Kidney (tissue), 14 donors: ENCODE results near the gene TMEM72. TPM values are rescaled to one million over a fixed set of nuclear protein-coding genes. Genes with fewer than 3 reads are reported as not detected.
A peak's percentile ranks its signal among the peaks of the same experiment; 100 is the strongest.
"Not testable (repeated sequence)": the region's sequence is repeated elsewhere in the genome, so short reads cannot be mapped to it uniquely, and the experiment has no call there.

Experiments
- DNase-seq, 5 donors: peaks; one replicate each; pipeline ENCODE4 v3.0.0-alpha.2; 2013 to 2020
- FAIRE-seq: peaks from 2 replicates; lab custom pipeline; 2012; peaks lifted over from hg19 to GRCh38; lab: Jason Lieb, UNC
- H3K27ac ChIP-seq, 2 donors: one replicate each; pipeline ENCODE4 v1.7.0; 2013; ENCODE audit warnings: low read depth in 2 of 2, low read length in 2 of 2, inconsistent platforms in 1 of 2
- H3K27me3 ChIP-seq: one replicate; pipeline ENCODE4 v1.7.1; 2013; ENCODE audit warnings: low read length, inconsistent platforms; ENCODE audit not compliant: control insufficient read depth, insufficient read depth
- H3K36me3 ChIP-seq, 3 donors: one replicate each; pipeline versions ENCODE4 v1.7.0 to v1.7.1; 2013; ENCODE audit warnings: low read length in 3 of 3, control low read depth in 1 of 3, inconsistent platforms in 1 of 3; ENCODE audit not compliant: insufficient read depth in 3 of 3, control insufficient read depth in 2 of 3
- H3K4me1 ChIP-seq, 3 donors: one replicate each; pipeline versions ENCODE4 v1.7.0 to v1.7.1; 2013; ENCODE audit warnings: low read length in 3 of 3, inconsistent platforms in 1 of 3, low read depth in 1 of 3; ENCODE audit not compliant: control insufficient read depth in 2 of 3, insufficient read depth in 2 of 3
- H3K4me3 ChIP-seq, 3 donors: one replicate each; pipeline versions ENCODE4 v1.7.0 to v1.8.1; 2013; ENCODE audit warnings: low read length in 3 of 3, control low read depth in 1 of 3, inconsistent platforms in 1 of 3
- H3K9ac ChIP-seq, 3 donors: one replicate each; pipeline versions ENCODE4 v1.7.0 to v1.7.1; 2013; ENCODE audit warnings: low read length in 3 of 3, control low read depth in 1 of 3, inconsistent platforms in 1 of 3
- H3K9me3 ChIP-seq, 3 donors: one replicate each; pipeline versions ENCODE4 v1.7.0 to v1.7.1; 2013; ENCODE audit warnings: low read length in 3 of 3, control low read depth in 1 of 3, inconsistent platforms in 1 of 3; ENCODE audit not compliant: control insufficient read depth in 2 of 3, insufficient read depth in 1 of 3
- intact Hi-C: fragments of 100-400 bp; cut with DNase I; formaldehyde crosslinking; loops from one replicate; pipeline ENCODE4 v1.11.1; 2022
- polyA plus RNA-seq: library from polyadenylated mRNA; stranded (reverse); fragments of 350-450 nt; fragmentation: Illumina TruSeq; extraction: RNeasy Lipid Tissue Mini Kit (QIAGEN cat#74804); gene quantifications from one replicate; pipeline ENCODE4 v1.2.3, GENCODE V29; 2014; ENCODE audit warnings: low read depth, low replicate concordance; ENCODE audit not compliant: insufficient read depth
- total RNA-seq: library from RNA; stranded (reverse); fragmentation: NEBNext Ultra II Directional; extraction: Animal tissue kit (Norgen Biotek cat#: 25700); gene quantifications from one replicate; pipeline ENCODE4 v1.2.1, GENCODE V29; 2021
- TF ChIP-seq, protein P1 (sequence below): IDR thresholded peaks from 3 replicates; pipeline ENCODE4 v1.5.1; 2012; ENCODE audit warnings: mild to moderate bottlenecking, moderate library complexity, borderline replicate concordance; ENCODE audit not compliant: insufficient read depth; ENCODE audit errors: extremely low read depth
- donor health status: control.
- donor health status: control.
- donor health status: control.
- donor health status: control.
- donor health status: control.
- donor health status: DM: yes; HTN: yes; CAD: no.
- donor health status: Normal renal cell carcinoma (clear cell type).

TMEM72 gene
- total and polyA plus RNA-seq, 2 donors from 2014 or later, result 19.3 to 127 TPM

- H3K27ac ChIP-seq, result no peak overlapping the region
- no peak for FAIRE-seq
- H3K27me3 ChIP-seq, result no peaks in the 10 kb centered on the region
- no peaks in the 10 kb centered on the region for H3K9me3 ChIP-seq
- H3K36me3 ChIP-seq, result no peaks in the 10 kb centered on the region
- no peak overlapping the region for H3K9ac ChIP-seq
- intact Hi-C loops, result loop anchor here (10.0 kb wide), 1 partner anchor 1190 kb away; no protein-coding TSS in a partner anchor
- TF ChIP-seq, protein P1, sequence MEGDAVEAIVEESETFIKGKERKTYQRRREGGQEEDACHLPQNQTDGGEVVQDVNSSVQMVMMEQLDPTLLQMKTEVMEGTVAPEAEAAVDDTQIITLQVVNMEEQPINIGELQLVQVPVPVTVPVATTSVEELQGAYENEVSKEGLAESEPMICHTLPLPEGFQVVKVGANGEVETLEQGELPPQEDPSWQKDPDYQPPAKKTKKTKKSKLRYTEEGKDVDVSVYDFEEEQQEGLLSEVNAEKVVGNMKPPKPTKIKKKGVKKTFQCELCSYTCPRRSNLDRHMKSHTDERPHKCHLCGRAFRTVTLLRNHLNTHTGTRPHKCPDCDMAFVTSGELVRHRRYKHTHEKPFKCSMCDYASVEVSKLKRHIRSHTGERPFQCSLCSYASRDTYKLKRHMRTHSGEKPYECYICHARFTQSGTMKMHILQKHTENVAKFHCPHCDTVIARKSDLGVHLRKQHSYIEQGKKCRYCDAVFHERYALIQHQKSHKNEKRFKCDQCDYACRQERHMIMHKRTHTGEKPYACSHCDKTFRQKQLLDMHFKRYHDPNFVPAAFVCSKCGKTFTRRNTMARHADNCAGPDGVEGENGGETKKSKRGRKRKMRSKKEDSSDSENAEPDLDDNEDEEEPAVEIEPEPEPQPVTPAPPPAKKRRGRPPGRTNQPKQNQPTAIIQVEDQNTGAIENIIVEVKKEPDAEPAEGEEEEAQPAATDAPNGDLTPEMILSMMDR, result no peak
- peak in 1 of 5 donors; percentile 66 for DNase-seq
- peaks cover 0 to 9% (median 7%) of the 10 kb centered on the region in 3 donors for H3K4me1 ChIP-seq
- peak overlapping the region in 1 of 3 donors; percentile 77 for H3K4me3 ChIP-seq
Measured at GRCh38 chr10:44865289-44865671, 45.9 kb upstream of the TMEM72 start.

DNA sequence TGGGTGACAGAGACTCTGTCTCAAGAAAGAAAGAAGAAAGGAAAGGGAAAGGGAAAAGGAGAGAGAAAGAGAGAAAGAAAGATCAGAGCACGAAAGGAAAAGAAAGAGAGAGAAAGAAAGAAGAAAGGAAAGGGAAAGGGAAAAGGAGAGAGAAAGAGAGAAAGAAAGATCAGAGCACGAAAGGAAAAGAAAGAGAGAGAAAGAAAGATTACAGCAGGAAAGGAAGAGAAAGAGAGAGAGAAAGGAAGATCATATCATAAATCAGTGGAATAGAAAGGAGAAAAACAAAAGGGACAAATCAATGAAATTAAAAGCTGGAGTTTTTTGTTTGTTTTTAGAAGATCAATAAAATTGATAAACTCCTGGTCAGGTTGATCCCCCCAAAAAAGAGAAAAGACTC, 44.8 kb upstream of the TMEM72 start:
- not testable (repeated sequence) for FAIRE-seq
- intact Hi-C loops, result loop anchor here (10.0 kb wide), 1 partner anchor 1192 kb away; no protein-coding TSS in a partner anchor

DNA sequence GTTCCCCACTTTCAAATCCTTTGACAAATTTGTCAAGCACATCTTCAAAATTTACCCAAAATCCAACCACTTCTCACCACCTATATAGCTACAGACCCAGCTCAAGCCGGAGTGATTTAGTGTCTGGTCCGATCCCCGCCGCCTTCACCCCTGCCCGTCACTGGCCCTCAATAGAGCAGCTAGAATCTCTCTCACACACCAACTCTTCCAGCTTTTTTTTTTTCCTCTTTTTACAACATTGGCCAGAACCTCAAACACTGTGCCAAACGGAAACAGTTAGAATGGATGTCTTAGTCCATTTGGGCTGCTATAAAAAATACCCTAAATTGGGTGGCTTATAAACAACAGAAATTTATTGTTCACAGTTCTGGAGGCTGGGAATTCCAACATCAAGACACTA, 41.1 kb upstream of the TMEM72 start:
- H3K27me3 ChIP-seq, result no peaks in the 10 kb centered on the region
- H3K9me3 ChIP-seq, result no peaks in the 10 kb centered on the region
- intact Hi-C loops, result no loop called here
- H3K36me3 ChIP-seq, result no peaks in the 10 kb centered on the region
- H3K4me3 ChIP-seq, result no peak overlapping the region
- TF ChIP-seq, protein P1, result no peak
- H3K27ac ChIP-seq, result no peak overlapping the region
- FAIRE-seq (no peak), DNase-seq (no peak)
- peaks cover 0 to 8% (median 6%) of the 10 kb centered on the region in 3 donors for H3K4me1 ChIP-seq
- H3K9ac ChIP-seq, result no peak overlapping the region

More for the DNA sequence above, 44.8 kb upstream of the TMEM72 start:
- not testable (repeated sequence) for H3K9ac ChIP-seq, H3K9me3 ChIP-seq, DNase-seq, H3K27ac ChIP-seq, H3K4me3 ChIP-seq, H3K27me3 ChIP-seq, H3K4me1 ChIP-seq, H3K36me3 ChIP-seq

- Histone ChIP-seq H3K9ac (no peak overlapping the region), H3K27me3 (no peaks in the 10 kb centered on the region)
Measured at GRCh38 chr10:44873160-44873559, 38.0 kb upstream of the TMEM72 start.

More at GRCh38 chr10:44873160-44873559, 38.0 kb upstream of the TMEM72 start:
- intact Hi-C loops, result no loop called here
- H3K4me1 ChIP-seq, result peaks cover 0 to 6% (median 3%) of the 10 kb centered on the region in 3 donors
- no peaks in the 10 kb centered on the region for H3K9me3 ChIP-seq
- TF ChIP-seq, protein P1, result no peak
- no peak for DNase-seq
- FAIRE-seq, result no peak
- H3K36me3 ChIP-seq, result no peaks in the 10 kb centered on the region
- H3K27ac ChIP-seq, result no peak overlapping the region
- H3K4me3 ChIP-seq, result no peak overlapping the region
